Panc1 (cell line): ENCODE results near the gene MAPK8. TPM values are rescaled to one million over a fixed set of nuclear protein-coding genes. Genes with fewer than 3 reads are reported as not detected.

Experiments used
- ATAC-seq: fragments of 200-7000 bp; cut with Tn5 transposase; 2 replicates; pipeline ENCODE4 v1.9.1; 2020; ENCODE audit warnings: mild to moderate bottlenecking, moderate library complexity
- BruUV-seq: library from RNA; stranded (reverse); fragments of 400-500 nt; replicated peaks from 2 replicates; lab custom pipeline; 2021; lab: Mats Ljungman, UMichigan
- CTCF ChIA-PET: fragments of 300-600 bp; sonication (Branson Sonifier 250); formaldehyde crosslinking; loops from one replicate; lab custom pipeline; 2022; ENCODE audit warnings: antibody characterized with exemption; lab: Charles Lee
- POLR2A ChIA-PET: fragments of 300-600 bp; sonication (Branson Sonifier 250); formaldehyde crosslinking; loops from one replicate; lab custom pipeline; 2022; ENCODE audit warnings: antibody characterized with exemption; lab: Charles Lee
- DNase-seq: peaks from one replicate; pipeline ENCODE4 v3.0.0-alpha.2; 2010; ENCODE audit warnings: low read depth, low spot score
- H3K27ac ChIP-seq: 2 replicates; pipeline ENCODE4 v1.5.1; 2011; ENCODE audit warnings: mild to moderate bottlenecking, low read length, inconsistent platforms
- H3K27me3 ChIP-seq: fragments of 200-500 bp; sonication (Bioruptor generic); 2 replicates; pipeline ENCODE4 v1.6.0; 2014; ENCODE audit warnings: low read length, inconsistent platforms; ENCODE audit not compliant: control insufficient read depth, insufficient read depth
- H3K36me3 ChIP-seq: fragments of 200-500 bp; sonication (Bioruptor generic); 2 replicates; pipeline ENCODE4 v1.5.1; 2014; ENCODE audit warnings: inconsistent platforms, mild to moderate bottlenecking, low read length, moderate library complexity; ENCODE audit not compliant: control insufficient read depth, insufficient read depth
- H3K4me1 ChIP-seq: 2 replicates; pipeline ENCODE4 v1.5.1; 2011; ENCODE audit warnings: inconsistent platforms, mild to moderate bottlenecking, low read length, moderate library complexity; ENCODE audit not compliant: control insufficient read depth, insufficient read depth
- H3K4me3 ChIP-seq, 2 experiments: 2 replicates each; pipeline ENCODE4 v1.5.1; 2011 to 2012; ENCODE audit warnings: low read depth in 2 of 2, low read length in 2 of 2, mild to moderate bottlenecking in 2 of 2, inconsistent platforms in 1 of 2, moderate library complexity in 1 of 2
- H3K9me3 ChIP-seq: fragments of 200-500 bp; sonication (Bioruptor generic); 2 replicates; pipeline ENCODE4 v1.5.1; 2014; ENCODE audit warnings: low read depth, mild to moderate bottlenecking, inconsistent platforms, low read length, moderate library complexity; ENCODE audit not compliant: control insufficient read depth, insufficient read depth
- CTCF ChIP-seq: fragments of 450-650 bp; IDR thresholded peaks from 2 replicates; pipeline ENCODE4 v1.5.1; 2017; ENCODE audit warnings: mild to moderate bottlenecking
- POLR2AphosphoS5 ChIP-seq: IDR thresholded peaks from 2 replicates; pipeline ENCODE4 v1.6.1; 2012; ENCODE audit warnings: mild to moderate bottlenecking, low read depth, low read length, moderate library complexity
- REST ChIP-seq, 2 experiments: IDR thresholded peaks; 2 replicates each; pipeline ENCODE4 v1.6.1; 2011 to 2012; ENCODE audit warnings: low read depth in 2 of 2, control low read depth in 1 of 2, low read length in 1 of 2, mild to moderate bottlenecking in 1 of 2, moderate library complexity in 1 of 2; ENCODE audit not compliant: insufficient read depth in 1 of 2
- SIN3A ChIP-seq: IDR thresholded peaks from 2 replicates; pipeline ENCODE4 v1.6.1; 2012; ENCODE audit warnings: low read depth, mild to moderate bottlenecking, low read length, moderate library complexity, borderline replicate concordance; ENCODE audit not compliant: insufficient read depth
- TCF7L2 ChIP-seq: IDR thresholded peaks from 2 replicates; pipeline ENCODE4 v1.6.1; 2011; ENCODE audit warnings: mild to moderate bottlenecking, low read depth, low read length, inconsistent platforms
- in situ Hi-C: cut with HindIII; loops from 2 replicates; pipeline ENCODE4 v1.10.0; 2016; ENCODE audit warnings: low sequenced_read_pairs, low pct_unique_long_range_greater_than_20kb
- intact Hi-C: fragments of 100-400 bp; cut with micrococcal nuclease; formaldehyde crosslinking; loops from one replicate; pipeline ENCODE4 v1.10.0; 2022; ENCODE audit not compliant: unreplicated experiment
- total RNA-seq: library from RNA; stranded (reverse); gene quantifications from one replicate; pipeline ENCODE4 v1.2.1, GENCODE V29; 2021; ENCODE audit not compliant: unreplicated experiment

The MAPK8 gene
- total RNA-seq, 1 experiment from 2014 or later = 66.6 TPM

- ChIA-PET POLR2A (no interaction called here), CTCF (no interaction called here)
- intact Hi-C loops = no loop called here
- in situ Hi-C loops = no loop called here
- ATAC-seq (no peak), DNase-seq (no peak)
- no peak for TF ChIP-seq REST (IDR thresholded peaks at IDR 0.05; ENCODE audit: insufficient read depth in 1 of 2, low read depth in 2 of 2, low read length in 1 of 2)
- TF ChIP-seq TCF7L2 = no peak
- no peak for TF ChIP-seq POLR2AphosphoS5
- no peak for TF ChIP-seq SIN3A
- no peak for TF ChIP-seq CTCF
- no peak overlapping the region for H3K27ac ChIP-seq
- H3K9me3 ChIP-seq = no peaks in the 10 kb centered on the region
- BruUV-seq = no TSS peak
- no peaks in the 10 kb centered on the region for H3K36me3 ChIP-seq
- no peaks in the 10 kb centered on the region for H3K27me3 ChIP-seq
- H3K4me3 ChIP-seq = no peak overlapping the region
- no peaks in the 10 kb centered on the region for H3K4me1 ChIP-seq
These were observed 51.2 kb downstream of the MAPK8 start for GRCh38 chr10:48357631-48358030.

GRCh38 chr10:48358162-48358561 lies 51.7 kb downstream of the MAPK8 start:
- Histone ChIP-seq H3K9me3 (no peaks in the 10 kb centered on the region), H3K4me1 (no peaks in the 10 kb centered on the region), H3K36me3 (no peaks in the 10 kb centered on the region), H3K27ac (no peak overlapping the region), H3K27me3 (no peaks in the 10 kb centered on the region), H3K4me3 (no peak overlapping the region)
- TF ChIP-seq TCF7L2 (no peak), CTCF (no peak), POLR2AphosphoS5 (no peak), SIN3A (no peak), REST (IDR thresholded peaks at IDR 0.05; ENCODE audit: insufficient read depth in 1 of 2, low read depth in 2 of 2, low read length in 1 of 2) (no peak)
- ChIA-PET POLR2A (no interaction called here), CTCF (no interaction called here)
- in situ Hi-C loops (no loop called here), intact Hi-C loops (no loop called here)
- ATAC-seq (no peak), DNase-seq (no peak)
- no TSS peak for BruUV-seq
